Measurements from ENCODE around the gene ANAPC16.

- TF ChIP-seq CTCF (IDR thresholded peaks at IDR 0.05) (no peak), POLR2A (IDR thresholded peaks at IDR 0.05) (no peak), POLR2AphosphoS5 (IDR thresholded peaks at IDR 0.05) (no peak), EP300 (IDR thresholded peaks at IDR 0.05) (no peak)
Observed at GRCh38 chr10:72270607-72271281, 54.9 kb downstream of the ANAPC16 start.
